Neural cell (in vitro differentiated cells): ENCODE results near the gene CMTM7. TPM values are rescaled to one million over a fixed set of nuclear protein-coding genes. Genes with fewer than 3 reads are reported as not detected.
A peak's percentile ranks its signal among the peaks of the same experiment; 100 is the strongest.

Experiments used
- H2AFZ ChIP-seq: fragments of 200-600, 300-800 bp; sonication (generic), shearing (Covaris generic); 2 replicates; pipeline ENCODE4 v1.6.0; 2014; ENCODE audit warnings: low read depth, mild to moderate bottlenecking, antibody characterized with exemption, low read length, moderate library complexity
- H3F3A ChIP-seq: fragments of 200-600 bp; shearing (Covaris generic); 2 replicates; pipeline ENCODE4 v1.6.1; 2016; ENCODE audit warnings: mild to moderate bottlenecking, moderate library complexity, mixed read lengths, antibody characterized with exemption, low read length; ENCODE audit not compliant: insufficient read depth, poor library complexity, severe bottlenecking
- H3K27ac ChIP-seq: fragments of 200-600, 300-800 bp; sonication (generic), shearing (Covaris generic); 2 replicates; pipeline ENCODE4 v1.5.1; 2014; ENCODE audit warnings: mild to moderate bottlenecking, low read length, moderate library complexity
- H3K27me3 ChIP-seq: fragments of 300-800, 200-600 bp; sonication (generic), shearing (Covaris generic); 2 replicates; pipeline ENCODE4 v1.6.0; 2014; ENCODE audit warnings: mild to moderate bottlenecking, low read depth, low read length, moderate library complexity; ENCODE audit not compliant: insufficient read depth
- H3K36me3 ChIP-seq: fragments of 300-800, 200-600 bp; sonication (generic), shearing (Covaris generic); 2 replicates; pipeline ENCODE4 v1.5.1; 2014; ENCODE audit warnings: mild to moderate bottlenecking, antibody characterized with exemption, low read length, moderate library complexity; ENCODE audit not compliant: insufficient read depth
- H3K4me2 ChIP-seq: fragments of 300-800, 200-600 bp; sonication (generic), shearing (Covaris generic); 2 replicates; pipeline ENCODE4 v1.6.0; 2014; ENCODE audit warnings: mild to moderate bottlenecking, low read length
- H3K4me3 ChIP-seq: fragments of 300-800, 200-600 bp; sonication (generic), shearing (Covaris generic); 2 replicates; pipeline ENCODE4 v1.5.1; 2014; ENCODE audit warnings: mild to moderate bottlenecking, low read length, moderate library complexity
- H3K79me2 ChIP-seq: fragments of 200-600 bp; shearing (Covaris generic); replicated peaks from 2 replicates; pipeline ENCODE4 v1.6.0; 2014; ENCODE audit warnings: mild to moderate bottlenecking, low read length, moderate library complexity; ENCODE audit not compliant: insufficient read depth
- H3K9ac ChIP-seq: fragments of 300-800, 200-600 bp; sonication (generic), shearing (Covaris generic); 2 replicates; pipeline ENCODE4 v1.6.1; 2016; ENCODE audit warnings: mild to moderate bottlenecking, low read length, mixed read lengths
- H3K9me2 ChIP-seq: fragments of 200-600 bp; shearing (Covaris generic); 2 replicates; pipeline ENCODE4 v1.6.1; 2016; ENCODE audit warnings: mild to moderate bottlenecking, low read length, mixed read lengths; ENCODE audit not compliant: insufficient read depth
- H3K9me3 ChIP-seq: fragments of 200-600, 300-800 bp; sonication (generic), shearing (Covaris generic); 2 replicates; pipeline ENCODE4 v1.6.1; 2016; ENCODE audit warnings: mild to moderate bottlenecking, mixed run types, low read length, moderate library complexity, mixed read lengths
- H4K20me1 ChIP-seq: fragments of 200-600 bp; shearing (Covaris generic); 2 replicates; pipeline ENCODE4 v1.6.1; 2016; ENCODE audit warnings: mild to moderate bottlenecking, mixed run types; ENCODE audit not compliant: insufficient read depth
- EP300 ChIP-seq: fragments of 450-650 bp; conservative IDR thresholded peaks from 2 replicates; pipeline ENCODE4 v1.6.1; 2014; ENCODE audit warnings: antibody characterized with exemption, mild to moderate bottlenecking, moderate library complexity; ENCODE audit not compliant: poor library complexity, severe bottlenecking
- EZH2 ChIP-seq: fragments of 200-600, 300-800 bp; shearing (Covaris generic), sonication (generic); IDR thresholded peaks from 2 replicates; pipeline ENCODE4 v1.6.1; 2014; ENCODE audit warnings: antibody characterized with exemption, low read length, borderline replicate concordance, mild to moderate bottlenecking; ENCODE audit not compliant: insufficient read depth, poor library complexity, severe bottlenecking
- MXI1 ChIP-seq: fragments of 450-650 bp; conservative IDR thresholded peaks from 2 replicates; pipeline ENCODE4 v1.6.1; 2014; ENCODE audit warnings: antibody characterized with exemption, mild to moderate bottlenecking; ENCODE audit not compliant: poor library complexity, severe bottlenecking
- POLR2AphosphoS5 ChIP-seq: IDR thresholded peaks from 2 replicates; pipeline ENCODE4 v1.6.1; 2012
- RAD21 ChIP-seq: fragments of 450-650 bp; conservative IDR thresholded peaks from 2 replicates; pipeline ENCODE4 v1.6.1; 2014; ENCODE audit warnings: antibody characterized with exemption, mild to moderate bottlenecking, moderate library complexity
- REST ChIP-seq: IDR thresholded peaks from 2 replicates; pipeline ENCODE4 v1.6.1; 2012; ENCODE audit warnings: borderline replicate concordance
- SMC3 ChIP-seq: fragments of 450-650 bp; conservative IDR thresholded peaks from 2 replicates; pipeline ENCODE4 v1.6.1; 2014; ENCODE audit warnings: antibody characterized with exemption, mild to moderate bottlenecking, moderate library complexity; ENCODE audit not compliant: poor library complexity
- TAF1 ChIP-seq: IDR thresholded peaks from 2 replicates; pipeline ENCODE4 v1.6.1; 2012; ENCODE audit warnings: low read depth
- polyA minus RNA-seq: library from RNA; depleted of rRNA, polyadenylated mRNA; stranded (reverse); fragments of >200 nt; gene quantifications from 2 replicates; pipeline ENCODE4 v1.2.3, GENCODE V29; 2014
- polyA plus RNA-seq: library from polyadenylated mRNA; depleted of rRNA; stranded (reverse); fragments of >200 nt; gene quantifications from 2 replicates; pipeline ENCODE4 v1.2.3, GENCODE V29; 2014
- TF ChIP-seq, protein P1 (sequence below): fragments of 450-650 bp; IDR thresholded peaks from 2 replicates; pipeline ENCODE4 v1.5.1; 2014; ENCODE audit warnings: antibody characterized with exemption, mild to moderate bottlenecking, moderate library complexity; ENCODE audit not compliant: poor library complexity, severe bottlenecking

Gene CMTM7
- polyA plus RNA-seq: 0.57 TPM in 1 of 2 replicates, not detected in the other
- polyA minus RNA-seq: not detected in 2 replicates

DNA sequence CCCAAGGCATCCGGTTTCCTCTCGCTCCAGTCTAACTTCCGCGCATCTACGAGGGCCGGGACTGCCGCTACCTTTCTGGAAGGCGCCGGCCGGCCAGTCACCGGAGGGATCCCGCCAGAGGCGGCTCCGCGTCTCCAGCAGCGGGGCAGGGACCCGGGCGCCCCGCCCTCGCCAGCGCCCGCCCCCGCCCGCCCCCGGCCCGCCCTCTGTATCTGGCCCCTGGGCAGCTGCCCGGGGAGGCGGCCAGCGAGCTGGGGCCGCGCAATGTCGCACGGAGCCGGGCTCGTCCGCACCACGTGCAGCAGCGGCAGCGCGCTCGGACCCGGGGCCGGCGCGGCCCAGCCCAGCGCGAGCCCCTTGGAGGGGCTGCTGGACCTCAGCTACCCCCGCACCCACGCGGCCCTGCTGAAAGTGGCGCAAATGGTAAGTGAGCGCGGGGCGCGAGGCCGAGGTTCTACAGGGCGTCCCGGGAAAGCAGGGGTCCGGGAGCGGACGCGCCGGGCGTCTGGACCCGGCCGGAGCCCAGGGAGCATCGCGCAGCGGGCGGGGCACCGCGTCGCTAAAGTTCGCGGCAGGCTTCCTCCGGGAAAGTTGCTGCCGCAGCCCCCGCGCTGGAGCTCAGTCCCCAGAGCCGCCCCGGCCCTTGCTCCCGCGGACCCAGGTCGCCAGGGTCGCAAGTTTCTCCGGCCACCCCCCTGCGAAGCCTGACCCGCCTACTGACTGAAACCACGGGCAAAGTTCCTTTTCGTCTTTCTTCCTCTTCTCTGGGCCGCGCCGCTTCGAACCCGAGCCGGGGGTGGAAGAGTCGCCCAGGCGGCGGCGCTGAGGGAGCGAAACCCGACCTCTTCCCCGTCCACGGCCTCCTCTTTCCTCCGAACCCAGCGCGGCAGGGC lies at the start of gene CMTM7:
TSS of gene CMTM7 (plus strand) at position 211 of the 893 bp plus-strand sequence. CDS start at position 265, 54 bp downstream.
- Histone ChIP-seq H3K9me2 (no peaks in the 10 kb centered on the region), H3K36me3 (no peaks in the 10 kb centered on the region), H3F3A (no peaks in the 10 kb centered on the region), H4K20me1 (no peaks in the 10 kb centered on the region), H3K9me3 (no peaks in the 10 kb centered on the region), H3K9ac (no peak within 1 kb of the TSS), H2AFZ (no peak within 1 kb of the TSS), H3K27ac (no peak within 1 kb of the TSS), H3K27me3 (peaks cover 26% of the 10 kb centered on the region), H3K79me2 (no peaks in the 10 kb centered on the region), H3K4me3 (peak within 1 kb of the TSS; percentile 68), H3K4me2 (no peak within 1 kb of the TSS)
- TF ChIP-seq, protein P1, sequence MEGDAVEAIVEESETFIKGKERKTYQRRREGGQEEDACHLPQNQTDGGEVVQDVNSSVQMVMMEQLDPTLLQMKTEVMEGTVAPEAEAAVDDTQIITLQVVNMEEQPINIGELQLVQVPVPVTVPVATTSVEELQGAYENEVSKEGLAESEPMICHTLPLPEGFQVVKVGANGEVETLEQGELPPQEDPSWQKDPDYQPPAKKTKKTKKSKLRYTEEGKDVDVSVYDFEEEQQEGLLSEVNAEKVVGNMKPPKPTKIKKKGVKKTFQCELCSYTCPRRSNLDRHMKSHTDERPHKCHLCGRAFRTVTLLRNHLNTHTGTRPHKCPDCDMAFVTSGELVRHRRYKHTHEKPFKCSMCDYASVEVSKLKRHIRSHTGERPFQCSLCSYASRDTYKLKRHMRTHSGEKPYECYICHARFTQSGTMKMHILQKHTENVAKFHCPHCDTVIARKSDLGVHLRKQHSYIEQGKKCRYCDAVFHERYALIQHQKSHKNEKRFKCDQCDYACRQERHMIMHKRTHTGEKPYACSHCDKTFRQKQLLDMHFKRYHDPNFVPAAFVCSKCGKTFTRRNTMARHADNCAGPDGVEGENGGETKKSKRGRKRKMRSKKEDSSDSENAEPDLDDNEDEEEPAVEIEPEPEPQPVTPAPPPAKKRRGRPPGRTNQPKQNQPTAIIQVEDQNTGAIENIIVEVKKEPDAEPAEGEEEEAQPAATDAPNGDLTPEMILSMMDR: no peak
- no peak for TF ChIP-seq POLR2AphosphoS5
- TF ChIP-seq SMC3: no peak
- no peak for TF ChIP-seq TAF1
- TF ChIP-seq REST: no peak
- peak; percentile 54 for TF ChIP-seq EZH2

DNA sequence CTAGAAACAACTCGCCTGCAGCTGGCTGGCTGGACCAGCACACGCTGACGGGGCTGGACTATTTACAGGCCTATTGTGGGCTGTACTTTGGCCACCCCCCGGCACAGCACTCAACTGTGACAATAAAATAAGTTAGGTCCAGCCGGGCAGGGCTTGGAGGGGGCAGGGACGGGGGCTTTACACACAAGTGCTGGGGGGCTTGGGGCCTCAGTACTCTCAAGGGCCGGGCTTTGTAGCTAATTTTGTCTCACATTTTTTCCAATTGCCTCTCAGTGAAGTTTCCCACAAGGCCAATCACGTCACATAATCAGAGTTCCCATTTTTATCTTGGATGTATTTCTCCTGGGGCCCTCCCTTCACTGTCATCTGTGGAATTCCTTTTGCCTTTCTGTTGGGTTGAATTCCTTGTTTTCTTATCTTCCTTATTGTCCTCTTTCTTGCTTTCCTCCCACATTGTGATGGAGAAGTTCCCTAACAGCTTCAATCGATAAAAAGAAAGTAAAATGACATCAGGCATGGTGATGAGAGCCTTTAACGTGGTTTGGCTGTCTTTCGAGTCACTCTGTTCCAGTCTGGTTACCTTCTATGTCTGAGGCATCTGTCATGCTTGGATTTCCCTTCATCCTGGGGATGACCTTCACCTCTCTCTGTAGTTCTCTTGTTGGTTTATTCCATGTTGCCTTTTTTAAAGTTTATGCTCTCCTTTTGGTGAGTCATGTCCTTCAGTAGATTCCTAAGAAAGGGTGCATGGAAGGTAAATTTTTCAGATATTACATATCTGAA lies 44.1 kb upstream of the CMTM7 start:
- H3F3A ChIP-seq: no peaks in the 10 kb centered on the region
- H3K36me3 ChIP-seq: no peaks in the 10 kb centered on the region
- no peaks in the 10 kb centered on the region for H3K79me2 ChIP-seq
- no peak overlapping the region for H3K9ac ChIP-seq
- no peak for TF ChIP-seq RAD21
- no peak for TF ChIP-seq EZH2
- no peak for TF ChIP-seq SMC3
- TF ChIP-seq, protein P1: no peak
- TF ChIP-seq TAF1: no peak
- no peak for TF ChIP-seq MXI1
- no peak for TF ChIP-seq REST
- no peak for TF ChIP-seq EP300
- TF ChIP-seq POLR2AphosphoS5: no peak
- no peaks in the 10 kb centered on the region for H3K27me3 ChIP-seq
- H3K27ac ChIP-seq: no peak overlapping the region
- no peak overlapping the region for H3K4me2 ChIP-seq
- H3K9me3 ChIP-seq: no peaks in the 10 kb centered on the region
- H4K20me1 ChIP-seq: no peaks in the 10 kb centered on the region
- H2AFZ ChIP-seq: no peak overlapping the region
- H3K4me3 ChIP-seq: no peak overlapping the region
- H3K9me2 ChIP-seq: no peaks in the 10 kb centered on the region
